ENCODE results near the gene LMTK3. TPM values are rescaled to one million over a fixed set of nuclear protein-coding genes. Genes with fewer than 3 reads are reported as not detected.
"Not testable (repeated sequence)": the region's sequence is repeated elsewhere in the genome, so short reads cannot be mapped to it uniquely, and the experiment has no call there.

Gene LMTK3
- polyA plus RNA-seq, 1 experiment, result 0.25 TPM

DNA sequence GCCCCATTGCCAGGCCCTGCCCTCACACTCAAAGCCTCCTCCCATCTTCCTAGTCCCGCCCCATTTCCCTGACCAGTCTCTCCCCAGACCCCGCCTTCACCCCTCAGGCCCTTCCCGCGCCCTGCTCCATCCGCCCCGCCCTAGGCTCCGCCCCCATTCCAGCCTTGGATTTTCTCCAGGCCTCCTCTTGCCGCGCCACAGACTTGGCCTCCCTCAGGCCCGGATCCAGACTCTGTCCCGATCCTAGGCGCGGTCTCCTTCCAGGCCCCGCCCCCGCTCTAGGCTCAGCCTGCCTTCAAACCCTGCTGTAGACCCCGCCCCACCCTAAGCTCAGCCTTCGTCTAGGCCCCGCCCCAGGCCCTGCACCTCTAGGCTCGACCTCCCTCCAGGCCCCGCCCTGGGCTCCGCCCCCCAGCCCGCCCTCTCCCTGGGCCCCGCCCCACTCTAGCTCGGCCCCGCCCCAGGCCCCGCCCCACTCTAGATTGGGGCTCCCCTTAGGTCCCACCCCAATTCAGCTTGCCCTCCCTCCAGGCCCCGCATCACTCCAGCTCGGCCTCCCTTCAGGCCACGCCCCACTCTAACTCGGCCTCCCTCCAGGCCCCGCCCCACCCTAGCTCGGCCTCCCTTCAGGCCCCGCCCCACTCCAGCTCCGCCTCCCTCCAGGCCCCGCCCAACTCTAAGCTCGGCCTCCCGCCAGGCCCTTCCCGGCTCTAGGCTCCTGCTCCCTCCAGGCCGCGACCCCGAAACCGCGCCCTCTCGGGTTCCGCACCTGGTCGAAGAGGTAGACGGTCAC is 18.5 kb downstream of the LMTK3 start:
- TF ChIP-seq, protein P1, sequence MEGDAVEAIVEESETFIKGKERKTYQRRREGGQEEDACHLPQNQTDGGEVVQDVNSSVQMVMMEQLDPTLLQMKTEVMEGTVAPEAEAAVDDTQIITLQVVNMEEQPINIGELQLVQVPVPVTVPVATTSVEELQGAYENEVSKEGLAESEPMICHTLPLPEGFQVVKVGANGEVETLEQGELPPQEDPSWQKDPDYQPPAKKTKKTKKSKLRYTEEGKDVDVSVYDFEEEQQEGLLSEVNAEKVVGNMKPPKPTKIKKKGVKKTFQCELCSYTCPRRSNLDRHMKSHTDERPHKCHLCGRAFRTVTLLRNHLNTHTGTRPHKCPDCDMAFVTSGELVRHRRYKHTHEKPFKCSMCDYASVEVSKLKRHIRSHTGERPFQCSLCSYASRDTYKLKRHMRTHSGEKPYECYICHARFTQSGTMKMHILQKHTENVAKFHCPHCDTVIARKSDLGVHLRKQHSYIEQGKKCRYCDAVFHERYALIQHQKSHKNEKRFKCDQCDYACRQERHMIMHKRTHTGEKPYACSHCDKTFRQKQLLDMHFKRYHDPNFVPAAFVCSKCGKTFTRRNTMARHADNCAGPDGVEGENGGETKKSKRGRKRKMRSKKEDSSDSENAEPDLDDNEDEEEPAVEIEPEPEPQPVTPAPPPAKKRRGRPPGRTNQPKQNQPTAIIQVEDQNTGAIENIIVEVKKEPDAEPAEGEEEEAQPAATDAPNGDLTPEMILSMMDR (IDR thresholded peaks at IDR 0.05; ENCODE audit: low read depth, low read length), result no peak
- H3K9me3 ChIP-seq (ENCODE audit: control insufficient read depth, insufficient read depth, low read length), result peaks cover 4% of the 10 kb centered on the region; the same call in 1 of the 2 replicates
- ChIA-PET POLR2A (interaction anchor here (0.5 to 1.5 kb wide), 12 partner anchors 12 to 129 kb away, joined by 3 to 15 read pairs (median 4); partner anchors contain the start of genes KDELR1, RPL18, SPHK2 and SYNGR4), CTCF (interaction anchor here (0.6 to 4.3 kb wide), 5 partner anchors 13 to 96 kb away, joined by 3 to 24 read pairs (median 7); no protein-coding TSS in a partner anchor)
- peak; percentile 91 for DNase-seq (ENCODE audit: low read depth, low spot score)
- peak overlapping the region; percentile 31 for H3K27ac ChIP-seq (ENCODE audit: low read depth, low read length)
- H3K4me3 ChIP-seq (ENCODE audit: low read depth, low read length), result peak overlapping the region; percentile 69
- peaks cover 4% of the 10 kb centered on the region for H3K27me3 ChIP-seq (ENCODE audit: control insufficient read depth, insufficient read depth, low read length)

DNA sequence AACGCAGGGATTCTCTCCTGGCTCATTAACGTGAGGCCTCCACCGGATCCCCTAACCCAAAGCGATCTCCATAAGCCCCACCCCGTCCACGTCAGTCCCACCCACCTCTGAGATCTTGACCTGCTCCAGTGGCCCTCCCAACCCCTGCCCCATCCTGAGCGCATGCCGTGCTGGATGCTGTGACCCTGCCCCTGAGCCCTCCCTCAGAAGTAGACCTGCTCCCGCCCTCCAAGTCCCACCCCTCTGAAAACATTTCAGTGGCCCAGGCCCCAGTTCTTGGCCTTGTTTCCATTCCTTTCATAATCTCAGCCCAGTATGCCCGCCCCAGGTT is 19.9 kb downstream of the LMTK3 start:
- Histone ChIP-seq H3K4me3 (ENCODE audit: low read depth, low read length) (no peak overlapping the region), H3K27me3 (ENCODE audit: control insufficient read depth, insufficient read depth, low read length) (no peaks in the 10 kb centered on the region), H3K27ac (ENCODE audit: low read depth, low read length) (no peak overlapping the region), H3K9me3 (ENCODE audit: control insufficient read depth, insufficient read depth, low read length) (peaks cover 4% of the 10 kb centered on the region; the same call in 1 of the 2 replicates)
- ChIA-PET CTCF (interaction anchor here (0.7 to 5.3 kb wide), 2 partner anchors 94 to 117 kb away, joined by 5 to 174 read pairs; no protein-coding TSS in a partner anchor), POLR2A (no interaction called here)
- TF ChIP-seq, protein P1 (IDR thresholded peaks at IDR 0.05; ENCODE audit: low read depth, low read length), result no peak
- no peak for DNase-seq (ENCODE audit: low read depth, low spot score)

DNA sequence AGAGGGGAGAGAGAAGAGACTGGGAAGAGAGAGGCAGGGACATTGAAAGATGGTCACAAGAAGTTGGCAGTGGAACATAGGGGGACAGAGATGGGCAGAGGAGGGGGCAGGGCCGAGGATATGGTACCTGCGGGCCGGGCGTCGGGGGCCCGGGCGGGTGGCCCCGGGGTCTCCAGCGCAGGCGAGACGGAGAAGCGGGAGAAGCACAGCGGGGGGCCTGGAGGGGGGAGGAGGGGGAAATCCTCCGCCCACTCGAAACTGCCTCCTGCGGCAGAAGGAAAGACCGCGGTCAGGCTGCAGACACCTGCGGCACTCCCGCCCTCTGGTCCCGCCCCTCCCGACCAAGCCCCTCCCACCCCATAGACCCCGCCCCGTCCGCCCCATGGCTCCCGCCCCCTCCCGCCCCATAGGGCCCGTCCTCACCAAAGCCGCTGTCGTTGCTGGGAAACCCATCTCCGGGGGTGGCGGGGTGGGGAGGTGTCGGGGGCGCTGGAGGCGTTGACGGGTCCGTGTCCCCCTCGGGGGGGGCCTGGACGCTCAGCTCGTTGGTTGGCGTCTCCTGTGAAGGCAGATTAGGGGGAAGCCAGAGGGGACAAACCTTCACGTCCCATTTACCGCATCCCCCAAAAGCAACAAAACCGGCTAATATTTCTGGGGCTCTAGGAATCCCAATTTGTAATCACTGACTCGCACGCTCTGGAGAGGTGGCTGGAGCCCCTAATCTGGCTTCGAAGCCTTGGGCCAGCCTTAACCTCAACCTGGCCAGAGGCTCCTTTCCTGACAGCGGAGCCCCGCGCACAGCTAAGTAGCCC is 20.4 kb downstream of the LMTK3 start:
- POLR2A ChIA-PET, result no interaction called here
- Histone ChIP-seq H3K27ac (ENCODE audit: low read depth, low read length) (no peak overlapping the region), H3K9me3 (ENCODE audit: control insufficient read depth, insufficient read depth, low read length) (peaks cover 4% of the 10 kb centered on the region; the same call in 1 of the 2 replicates), H3K4me3 (ENCODE audit: low read depth, low read length) (no peak overlapping the region), H3K27me3 (ENCODE audit: control insufficient read depth, insufficient read depth, low read length) (no peaks in the 10 kb centered on the region)
- CTCF ChIA-PET, result interaction anchor here (0.7 to 5.3 kb wide), 4 partner anchors 11 to 118 kb away, joined by 5 to 174 read pairs (median 10); no protein-coding TSS in a partner anchor
- no peak for DNase-seq (ENCODE audit: low read depth, low spot score)
- TF ChIP-seq, protein P1 (IDR thresholded peaks at IDR 0.05; ENCODE audit: low read depth, low read length), result no peak

DNA sequence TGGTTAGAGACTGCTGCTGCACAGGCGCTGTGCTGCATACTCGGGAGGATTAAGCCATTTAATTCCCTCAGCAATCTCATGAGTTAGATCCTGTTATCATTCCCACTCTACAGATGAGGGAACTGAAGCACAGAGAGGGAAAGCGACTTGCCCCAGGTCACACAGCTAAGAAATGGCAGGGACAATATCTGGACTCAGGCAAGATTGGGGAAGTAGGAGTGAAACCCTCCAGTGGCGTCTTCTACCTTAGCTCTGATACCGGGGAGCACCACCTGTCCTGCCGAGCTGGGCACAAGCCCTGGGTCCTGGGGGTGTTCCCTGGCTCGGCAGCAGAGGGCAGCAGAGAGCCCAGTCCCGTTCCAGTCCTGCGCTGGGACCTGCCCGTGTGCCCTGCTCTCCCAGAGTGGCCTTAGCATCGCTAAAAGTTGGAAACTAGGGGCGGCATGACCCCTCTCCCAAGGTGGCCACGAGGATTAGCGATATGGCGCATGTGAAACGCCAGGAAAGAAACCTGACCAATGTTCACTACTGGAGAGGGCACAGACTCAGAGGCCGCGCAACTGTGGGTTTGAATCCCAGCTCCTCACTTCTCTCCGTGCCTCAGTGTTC is 21.9 kb downstream of the LMTK3 start:
- H3K27me3 ChIP-seq (ENCODE audit: control insufficient read depth, insufficient read depth, low read length), result no peaks in the 10 kb centered on the region
- no peak overlapping the region for H3K4me3 ChIP-seq (ENCODE audit: low read depth, low read length)
- no peak for DNase-seq (ENCODE audit: low read depth, low spot score)
- H3K27ac ChIP-seq (ENCODE audit: low read depth, low read length), result no peak overlapping the region
- ChIA-PET POLR2A (interaction anchor here (0.6 to 1.6 kb wide), 3 partner anchors 10 to 94 kb away, joined by 4 to 5 read pairs (median 4); no protein-coding TSS in a partner anchor), CTCF (interaction anchor here (0.6 to 5.3 kb wide), 26 partner anchors 8 to 1174 kb away, joined by 3 to 174 read pairs (median 4); partner anchors contain the start of genes GRIN2D and KDELR1)
- peaks cover 4% of the 10 kb centered on the region; the same call in 1 of the 2 replicates for H3K9me3 ChIP-seq (ENCODE audit: control insufficient read depth, insufficient read depth, low read length)
- TF ChIP-seq, protein P1 (IDR thresholded peaks at IDR 0.05; ENCODE audit: low read depth, low read length), result peak; percentile 94

DNA sequence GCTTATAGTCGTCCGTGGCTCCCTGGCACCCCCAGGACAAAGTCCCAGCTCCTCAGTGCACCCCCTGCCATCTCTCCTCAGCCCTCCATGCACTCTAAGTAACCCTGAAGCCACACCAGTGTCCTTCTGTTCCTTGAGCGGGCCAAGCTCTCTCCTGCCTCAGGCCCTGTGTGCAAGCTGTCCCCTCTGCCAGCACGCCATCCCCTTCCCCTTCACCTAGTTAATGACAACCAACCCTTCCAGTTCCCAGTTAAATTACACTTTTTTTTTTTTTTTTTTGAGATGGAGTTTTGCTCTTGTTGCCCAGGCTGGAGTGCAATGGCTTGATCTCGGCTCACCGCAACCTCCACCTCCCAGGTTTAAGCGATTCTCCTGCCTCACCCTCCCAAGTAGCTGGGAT is 23.2 kb downstream of the LMTK3 start:
- ChIA-PET POLR2A (interaction anchor here (1.9 kb wide), 1 partner anchor 131 kb away, joined by 5 read pairs; the partner anchor contains the start of genes RPL18 and SPHK2), CTCF (interaction anchor here (0.9 to 5.3 kb wide), 8 partner anchors 13 to 155 kb away, joined by 3 to 174 read pairs (median 6); partner anchors contain the start of gene KDELR1)
- not testable (repeated sequence) for H3K27ac ChIP-seq (ENCODE audit: low read depth, low read length)

More for the DNA sequence above, 23.2 kb downstream of the LMTK3 start:
- H3K4me3 ChIP-seq (ENCODE audit: low read depth, low read length); DNase-seq (ENCODE audit: low read depth, low spot score); H3K27me3 ChIP-seq (ENCODE audit: control insufficient read depth, insufficient read depth, low read length); H3K9me3 ChIP-seq (ENCODE audit: control insufficient read depth, insufficient read depth, low read length): not testable (repeated sequence)
